ENCODE measurements around the gene IRS1. TPM values are rescaled to one million over a fixed set of nuclear protein-coding genes. Genes with fewer than 3 reads are reported as not detected.

The IRS1 gene
- total and polyA plus RNA-seq, 2 donors (not counting 1 experiment from before 2014, with no cell fraction given) = 14.3 to 29.1 TPM

GRCh38 chr2:226771067-226771466, 28.6 kb downstream of the IRS1 start:
- no peaks in the 10 kb centered on the region for H4K20me1 ChIP-seq (ENCODE audit: control insufficient read depth, extremely low read depth, insufficient read depth, low read length)
- H3K79me2 ChIP-seq (ENCODE audit: control insufficient read depth, insufficient read depth, low read length) = peaks cover 96% of the 10 kb centered on the region

GRCh38 chr2:226767056-226767813, 32.4 kb downstream of the IRS1 start:
- H3K9me3 ChIP-seq (ENCODE audit: control insufficient read depth, insufficient read depth, low read depth, low read length) = no peaks in the 10 kb centered on the region
- no peak overlapping the region for H3K27ac ChIP-seq (ENCODE audit: insufficient read depth, low read length)
- peaks cover 7% of the 10 kb centered on the region for H3K4me1 ChIP-seq (ENCODE audit: control insufficient read depth, extremely low read depth, insufficient read depth, low read length)
- no peak overlapping the region for H2AFZ ChIP-seq (ENCODE audit: low read length)
- no peak overlapping the region for H3K4me3 ChIP-seq (replicated peaks in 1 of 4; ENCODE audit: control extremely low read depth in 1 of 4, insufficient read depth in 1 of 4, low read depth in 3 of 4, low read length in 4 of 4)
- peaks cover 10% of the 10 kb centered on the region for H3K36me3 ChIP-seq (ENCODE audit: control insufficient read depth, insufficient read depth, low read length)
- peaks cover 92% of the 10 kb centered on the region for H3K79me2 ChIP-seq (ENCODE audit: control insufficient read depth, insufficient read depth, low read length)
- no peak for TF ChIP-seq CTCF (conservative IDR thresholded peaks at IDR 0.05 in 1 of 2, IDR thresholded peaks at IDR 0.05 in 1 of 2; ENCODE audit: low read depth in 1 of 2, low read length in 2 of 2)
- no peak for TF ChIP-seq EZH2 (IDR thresholded peaks at IDR 0.05; ENCODE audit: low read length, missing control alignments)
- H3K27me3 ChIP-seq (ENCODE audit: control insufficient read depth, insufficient read depth, low read length) = no peaks in the 10 kb centered on the region
- no peak overlapping the region for H3K4me2 ChIP-seq (ENCODE audit: extremely low read depth, insufficient read depth, low read length)
- H4K20me1 ChIP-seq (ENCODE audit: control insufficient read depth, extremely low read depth, insufficient read depth, low read length) = no peaks in the 10 kb centered on the region
- no peak overlapping the region for H3K9ac ChIP-seq (ENCODE audit: insufficient read depth, low read length)
- DNase-seq (ENCODE audit: low read depth in 2 of 2) = peak in 1 of 2 donors; percentile 40

More at GRCh38 chr2:226771067-226771466, 28.6 kb downstream of the IRS1 start:
- Histone ChIP-seq H3K27me3 (ENCODE audit: control insufficient read depth, insufficient read depth, low read length) (no peaks in the 10 kb centered on the region), H3K4me3 (replicated peaks in 1 of 4; ENCODE audit: control extremely low read depth in 1 of 4, insufficient read depth in 1 of 4, low read depth in 3 of 4, low read length in 4 of 4) (no peak overlapping the region), H3K36me3 (ENCODE audit: control insufficient read depth, insufficient read depth, low read length) (peaks cover 12% of the 10 kb centered on the region), H2AFZ (ENCODE audit: low read length) (no peak overlapping the region), H3K9ac (ENCODE audit: insufficient read depth, low read length) (no peak overlapping the region), H3K27ac (ENCODE audit: insufficient read depth, low read length) (peak overlapping the region; percentile 10), H3K4me1 (ENCODE audit: control insufficient read depth, extremely low read depth, insufficient read depth, low read length) (peaks cover 11% of the 10 kb centered on the region), H3K4me2 (ENCODE audit: extremely low read depth, insufficient read depth, low read length) (no peak overlapping the region), H3K9me3 (ENCODE audit: control insufficient read depth, insufficient read depth, low read depth, low read length) (no peaks in the 10 kb centered on the region)
- no peak for DNase-seq (ENCODE audit: low read depth in 2 of 2)
- TF ChIP-seq CTCF (conservative IDR thresholded peaks at IDR 0.05 in 1 of 2, IDR thresholded peaks at IDR 0.05 in 1 of 2; ENCODE audit: low read depth in 1 of 2, low read length in 2 of 2) = no peak
- no peak for TF ChIP-seq EZH2 (IDR thresholded peaks at IDR 0.05; ENCODE audit: low read length, missing control alignments)

GRCh38 chr2:226766352-226767055, 33.1 kb downstream of the IRS1 start:
- Histone ChIP-seq H3K9ac (ENCODE audit: insufficient read depth, low read length) (no peak overlapping the region), H3K4me1 (ENCODE audit: control insufficient read depth, extremely low read depth, insufficient read depth, low read length) (peaks cover 13% of the 10 kb centered on the region), H3K79me2 (ENCODE audit: control insufficient read depth, insufficient read depth, low read length) (peaks cover 94% of the 10 kb centered on the region), H3K9me3 (ENCODE audit: control insufficient read depth, insufficient read depth, low read depth, low read length) (no peaks in the 10 kb centered on the region), H3K4me2 (ENCODE audit: extremely low read depth, insufficient read depth, low read length) (no peak overlapping the region), H3K27me3 (ENCODE audit: control insufficient read depth, insufficient read depth, low read length) (no peaks in the 10 kb centered on the region), H3K27ac (ENCODE audit: insufficient read depth, low read length) (no peak overlapping the region), H3K36me3 (ENCODE audit: control insufficient read depth, insufficient read depth, low read length) (peaks cover 10% of the 10 kb centered on the region), H3K4me3 (replicated peaks in 1 of 4; ENCODE audit: control extremely low read depth in 1 of 4, insufficient read depth in 1 of 4, low read depth in 3 of 4, low read length in 4 of 4) (no peak overlapping the region), H4K20me1 (ENCODE audit: control insufficient read depth, extremely low read depth, insufficient read depth, low read length) (no peaks in the 10 kb centered on the region), H2AFZ (ENCODE audit: low read length) (no peak overlapping the region)
- peak; percentile 41 to 48 for DNase-seq (ENCODE audit: low read depth in 2 of 2)
- TF ChIP-seq CTCF (conservative IDR thresholded peaks at IDR 0.05 in 1 of 2, IDR thresholded peaks at IDR 0.05 in 1 of 2; ENCODE audit: low read depth in 1 of 2, low read length in 2 of 2) (no peak), EZH2 (IDR thresholded peaks at IDR 0.05; ENCODE audit: low read length, missing control alignments) (no peak)

Data from fibroblast of lung (primary cell).